ENCODE results near the gene PRIM2. TPM values are rescaled to one million over a fixed set of nuclear protein-coding genes. Genes with fewer than 3 reads are reported as not detected.
"Not testable (repeated sequence)": the region's sequence is repeated elsewhere in the genome, so short reads cannot be mapped to it uniquely, and the experiment has no call there.

Gene PRIM2
- polyA plus RNA-seq, 2 of the 4 experiments (the other 2 are of a cell fraction) = 15.0 to 20.1 TPM

DNA sequence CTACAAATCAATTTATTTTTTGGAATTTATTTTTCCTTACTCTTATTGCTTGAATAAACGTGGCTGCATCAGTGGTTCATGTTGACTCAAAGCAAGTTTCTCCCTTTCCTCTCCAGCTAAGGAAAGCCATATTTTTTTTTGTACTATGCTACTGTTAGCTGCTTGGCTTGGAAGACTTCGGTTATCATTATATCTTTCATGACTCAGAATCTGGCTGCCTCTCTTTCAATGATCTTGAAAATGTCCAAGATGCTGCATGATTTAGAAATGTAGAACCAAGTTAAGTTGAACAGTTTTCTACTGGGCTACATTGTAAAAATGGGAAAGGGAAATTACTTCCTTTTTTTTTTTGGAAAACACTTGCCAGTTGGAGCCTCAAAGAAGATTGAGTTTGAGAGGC, 44.9 kb downstream of the PRIM2 start:
- ATAC-seq; CTCF ChIA-PET; DNase-seq (ENCODE audit: low read depth in 1 of 2, low spot score in 1 of 2); H3K4me2 ChIP-seq; POLR2A ChIA-PET; H3K4me3 ChIP-seq; FAIRE-seq; H3K9me3 ChIP-seq; H3K4me1 ChIP-seq; H3K27ac ChIP-seq: not testable (repeated sequence)
- 88% methylated on average over 2 of the region's 2 CpGs for WGBS (ENCODE audit: missing lambda C conversion rate)

GRCh38 chr6:57365076-57365583, 47.7 kb downstream of the PRIM2 start:
- H3K9me3 ChIP-seq; CTCF ChIA-PET; H3K4me2 ChIP-seq; POLR2A ChIA-PET; H3K27ac ChIP-seq; H3K4me1 ChIP-seq; DNase-seq (ENCODE audit: low read depth in 1 of 2, low spot score in 1 of 2); ATAC-seq; H3K4me3 ChIP-seq; FAIRE-seq: not testable (repeated sequence)
- 95% methylated on average over 2 of the region's 2 CpGs for WGBS (ENCODE audit: missing lambda C conversion rate)

DNA sequence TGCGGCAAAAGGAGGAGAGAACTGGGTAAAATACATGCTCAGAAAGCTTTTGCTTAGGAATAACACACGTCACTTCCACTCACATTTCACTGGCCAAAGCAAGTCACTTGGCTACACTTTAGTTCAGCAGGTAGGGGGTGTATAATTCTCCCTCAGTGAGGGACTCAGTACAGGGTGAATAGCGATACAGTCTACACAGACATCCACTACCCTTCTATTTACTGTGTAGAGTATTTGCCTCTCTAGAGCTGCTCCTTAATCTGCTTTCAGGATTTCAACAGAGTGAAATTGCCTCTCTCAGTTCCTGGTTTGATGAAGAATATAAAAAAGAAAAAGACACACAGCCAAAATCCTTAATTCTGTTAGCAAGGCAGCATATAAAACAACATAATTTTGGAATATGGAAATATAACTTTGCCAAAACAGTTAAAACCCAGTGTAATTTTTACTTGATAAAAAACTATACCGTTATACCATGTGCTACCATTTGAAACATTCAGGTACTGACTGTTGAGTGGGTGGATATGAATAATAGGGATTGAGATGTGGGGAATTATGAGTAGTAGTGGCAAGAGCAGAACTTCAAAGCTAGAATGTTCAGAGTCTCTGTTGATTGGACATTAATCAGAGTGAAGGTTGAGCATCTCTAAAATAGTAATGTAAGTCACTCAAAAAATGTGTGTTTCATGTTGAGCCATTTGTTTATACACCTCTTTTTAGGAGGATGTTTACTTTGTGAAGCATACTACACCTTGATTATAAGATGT, 51.7 kb downstream of the PRIM2 start:
- H3K9me3 ChIP-seq; H3K4me2 ChIP-seq; ATAC-seq; H3K4me1 ChIP-seq; DNase-seq (ENCODE audit: low read depth in 1 of 2, low spot score in 1 of 2); H3K4me3 ChIP-seq; FAIRE-seq; CTCF ChIA-PET; H3K27ac ChIP-seq; POLR2A ChIA-PET: not testable (repeated sequence)
- 93% methylated on average over 4 of the region's 4 CpGs for WGBS (ENCODE audit: missing lambda C conversion rate)

DNA sequence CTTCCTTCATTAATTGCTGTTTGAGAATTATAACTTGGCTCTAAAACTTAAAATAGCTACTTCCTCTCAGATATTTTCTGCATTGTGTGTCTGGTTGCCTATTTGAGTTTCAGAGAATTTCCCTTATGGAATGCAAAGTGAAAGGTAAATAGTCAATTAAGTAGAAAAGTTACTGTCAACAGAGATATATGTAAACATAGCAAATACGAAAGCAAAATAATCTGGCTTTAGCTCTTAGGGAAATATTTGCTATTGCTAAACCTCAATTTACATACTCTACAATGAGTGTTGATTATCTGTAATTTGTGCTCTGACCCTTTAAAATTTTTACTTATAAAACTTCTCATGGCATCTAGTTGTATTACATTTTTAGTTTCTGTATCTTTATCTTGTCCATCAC, 54.3 kb downstream of the PRIM2 start:
- H3K4me2 ChIP-seq; H3K4me1 ChIP-seq; FAIRE-seq; CTCF ChIA-PET; H3K27ac ChIP-seq; DNase-seq (ENCODE audit: low read depth in 1 of 2, low spot score in 1 of 2); POLR2A ChIA-PET; H3K9me3 ChIP-seq; ATAC-seq; H3K4me3 ChIP-seq: not testable (repeated sequence)
- WGBS (ENCODE audit: missing lambda C conversion rate) = 57% methylated on average over 1 of the region's 1 CpG

- POLR2A ChIA-PET; DNase-seq (ENCODE audit: low read depth in 1 of 2, low spot score in 1 of 2); H3K27ac ChIP-seq; CTCF ChIA-PET; FAIRE-seq; H3K9me3 ChIP-seq; ATAC-seq; H3K4me2 ChIP-seq; H3K4me3 ChIP-seq; H3K4me1 ChIP-seq: not testable (repeated sequence)
- WGBS (ENCODE audit: missing lambda C conversion rate) = 95% methylated on average over 3 of the region's 4 CpGs
These were observed 57.3 kb downstream of the PRIM2 start for GRCh38 chr6:57374764-57375163.

GRCh38 chr6:57376083-57376482, 58.7 kb downstream of the PRIM2 start:
- ATAC-seq; H3K4me3 ChIP-seq; CTCF ChIA-PET; POLR2A ChIA-PET; FAIRE-seq; H3K4me1 ChIP-seq; H3K4me2 ChIP-seq; DNase-seq (ENCODE audit: low read depth in 1 of 2, low spot score in 1 of 2); H3K27ac ChIP-seq; H3K9me3 ChIP-seq: not testable (repeated sequence)
- 89% methylated on average over 3 of the region's 3 CpGs for WGBS (ENCODE audit: missing lambda C conversion rate)

DNA sequence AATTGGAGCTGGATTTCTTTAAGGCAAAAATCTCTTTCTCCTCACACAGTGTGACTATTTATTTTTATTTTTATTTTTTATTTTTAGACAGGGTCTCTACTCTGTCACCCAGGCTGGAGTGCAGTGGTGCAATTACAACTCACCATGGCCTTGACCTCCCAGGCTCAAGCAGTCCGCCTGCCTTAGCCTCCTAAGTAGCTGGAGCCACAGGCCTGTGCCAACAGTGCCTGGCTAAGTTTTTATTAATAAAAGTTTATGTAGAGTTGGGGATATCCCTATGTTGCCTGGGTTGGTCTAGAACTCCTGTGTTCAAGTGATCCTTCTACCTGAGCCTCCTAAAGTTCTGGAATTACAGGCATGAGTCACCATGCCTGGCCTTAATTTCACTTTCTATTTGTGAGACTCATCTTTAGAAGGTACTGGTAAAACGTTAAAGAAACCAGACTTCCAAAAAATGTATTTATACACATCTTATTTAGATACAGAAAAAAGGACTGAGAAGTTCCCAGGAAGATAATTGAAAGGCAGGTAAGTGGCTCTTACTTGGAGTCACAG, 71.7 kb downstream of the PRIM2 start:
- DNase-seq (ENCODE audit: low read depth in 1 of 2, low spot score in 1 of 2); H3K9me3 ChIP-seq; CTCF ChIA-PET; ATAC-seq; FAIRE-seq; H3K27ac ChIP-seq; H3K4me2 ChIP-seq; H3K4me1 ChIP-seq; POLR2A ChIA-PET; H3K4me3 ChIP-seq: not testable (repeated sequence)
- 65% methylated on average over 2 of the region's 2 CpGs for WGBS (ENCODE audit: missing lambda C conversion rate)

DNA sequence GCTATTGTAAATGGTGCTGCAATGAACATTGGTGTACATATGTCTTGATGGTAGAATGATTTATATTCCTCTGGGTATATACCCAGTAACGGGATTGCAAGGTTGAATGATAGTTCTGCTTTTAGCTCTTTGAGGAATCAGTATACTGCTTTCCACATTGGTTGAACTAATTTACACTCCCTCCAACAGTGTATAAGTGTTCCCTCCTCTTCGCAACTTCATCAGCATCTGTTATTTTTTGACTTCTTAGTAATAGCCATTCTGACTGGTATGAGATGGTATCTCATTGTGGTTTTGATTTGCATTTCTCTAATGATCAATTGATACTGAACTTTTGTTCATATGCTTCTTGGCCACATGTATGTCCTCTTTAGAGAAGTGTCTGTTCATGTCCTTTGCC, 73.4 kb downstream of the PRIM2 start:
- H3K4me1 ChIP-seq; H3K9me3 ChIP-seq; H3K4me3 ChIP-seq; CTCF ChIA-PET; FAIRE-seq; POLR2A ChIA-PET; DNase-seq (ENCODE audit: low read depth in 1 of 2, low spot score in 1 of 2); H3K4me2 ChIP-seq; ATAC-seq; H3K27ac ChIP-seq: not testable (repeated sequence)
- 85% methylated on average over 2 of the region's 2 CpGs for WGBS (ENCODE audit: missing lambda C conversion rate)

- FAIRE-seq = not testable (repeated sequence)
These were observed 74.6 kb downstream of the PRIM2 start for GRCh38 chr6:57392047-57392446.

DNA sequence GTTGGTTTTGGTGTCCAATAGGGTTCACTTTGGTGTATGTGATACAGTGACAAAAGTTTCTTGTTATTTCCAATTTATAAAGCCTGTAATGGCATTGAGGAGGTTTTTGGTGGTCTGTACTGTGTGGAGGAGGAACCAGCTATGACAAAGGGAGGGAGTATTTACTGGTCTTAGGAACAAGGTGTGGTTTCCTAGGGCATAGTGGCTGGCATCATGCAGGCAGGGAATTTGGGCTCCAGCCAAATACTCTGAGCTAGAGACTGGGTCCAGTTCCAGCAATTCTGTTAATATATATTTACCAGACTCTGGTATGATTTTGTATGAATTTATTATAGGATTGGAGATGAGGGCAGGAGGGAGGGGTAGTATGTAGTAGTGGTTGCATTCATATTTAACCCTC, 101.9 kb downstream of the PRIM2 start:
- ATAC-seq; DNase-seq (ENCODE audit: low read depth in 1 of 2, low spot score in 1 of 2); H3K4me3 ChIP-seq: not testable (repeated sequence)

More at GRCh38 chr6:57392047-57392446, 74.6 kb downstream of the PRIM2 start:
- H3K4me3 ChIP-seq; H3K4me1 ChIP-seq; H3K4me2 ChIP-seq; CTCF ChIA-PET; DNase-seq (ENCODE audit: low read depth in 1 of 2, low spot score in 1 of 2); ATAC-seq; POLR2A ChIA-PET; H3K9me3 ChIP-seq; H3K27ac ChIP-seq: not testable (repeated sequence)
- WGBS (ENCODE audit: missing lambda C conversion rate) = 98% methylated on average over 3 of the region's 3 CpGs

More for the DNA sequence above, 101.9 kb downstream of the PRIM2 start:
- H3K4me1 ChIP-seq, CTCF ChIA-PET, H3K27ac ChIP-seq, H3K9me3 ChIP-seq, H3K4me2 ChIP-seq, POLR2A ChIA-PET, FAIRE-seq: not testable (repeated sequence)

Data from A549 (cell line).